Activated CD4-positive, alpha-beta T cell treated with anti-CD3 and anti-CD28 coated beads, Interleukin-2, Interleukin-4, amounts not matched to agents 100 ng/mL and 50 ng/mL, durations not matched to agents 16 hours and 8 hours (primary cell): ENCODE results near the gene FTO.

Experiments used
- DNase-seq: peaks from one replicate; pipeline ENCODE4 v3.0.0-alpha.2; 2020; ENCODE audit warnings: low spot score

Gene FTO

DNA sequence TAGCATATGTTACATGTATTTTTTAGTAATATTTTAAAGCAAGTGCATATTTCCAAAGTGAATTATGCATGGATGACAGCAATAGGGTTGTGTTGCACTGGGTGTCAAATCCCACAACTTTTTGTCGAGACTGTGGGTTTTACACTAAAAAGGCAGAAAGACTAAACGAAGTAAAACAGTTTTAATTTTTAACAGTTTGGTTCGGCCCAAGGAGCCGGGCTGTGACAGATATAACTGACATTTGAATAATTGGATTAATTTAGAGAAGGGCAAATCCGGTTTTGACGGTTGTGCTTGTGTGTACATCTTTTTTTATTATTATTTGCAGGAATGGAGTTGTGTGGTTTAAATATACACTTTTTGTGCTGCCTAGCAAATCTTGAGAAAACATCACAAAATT lies 263.6 kb downstream of the FTO start:
- DNase-seq: no peak

DNA sequence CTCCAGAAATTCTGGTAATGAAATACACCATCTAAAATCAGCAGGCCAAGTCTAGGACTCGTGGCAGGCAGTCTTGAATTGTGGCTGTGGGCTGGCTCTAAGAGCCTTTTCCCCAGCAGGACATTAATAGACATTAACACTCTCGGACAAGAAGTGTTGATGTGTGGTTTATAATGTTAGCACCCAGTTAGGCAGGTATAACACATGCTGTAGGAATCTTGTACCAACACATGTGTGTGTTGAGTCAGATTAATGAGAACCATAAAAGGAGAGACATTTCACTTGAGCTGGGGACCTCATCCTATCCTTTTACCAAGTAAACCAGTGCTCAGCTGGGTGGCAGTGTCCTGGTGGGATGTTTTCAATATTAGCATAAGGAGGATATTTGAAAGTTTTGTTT lies 264.5 kb downstream of the FTO start:
- DNase-seq: no peak

DNA sequence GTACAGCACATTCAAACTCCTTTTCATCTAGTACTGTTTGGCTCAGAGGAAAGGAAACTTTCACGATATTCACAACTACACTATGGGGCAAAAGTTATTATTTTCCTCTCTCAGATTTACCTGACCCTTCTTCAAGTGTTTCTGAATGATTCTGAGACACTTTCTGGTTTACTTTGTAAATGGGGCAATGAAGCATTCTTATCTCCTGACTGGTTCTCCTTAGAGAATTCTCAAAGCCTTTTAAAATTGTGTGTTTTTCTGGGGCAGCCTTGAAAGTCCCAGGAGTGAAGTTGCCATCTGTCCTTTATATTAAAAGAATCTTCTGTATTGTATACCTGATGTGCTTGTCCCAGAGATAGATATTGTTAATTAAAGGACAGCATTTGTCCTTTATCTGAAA lies 264.9 kb downstream of the FTO start:
- DNase-seq: no peak

DNA sequence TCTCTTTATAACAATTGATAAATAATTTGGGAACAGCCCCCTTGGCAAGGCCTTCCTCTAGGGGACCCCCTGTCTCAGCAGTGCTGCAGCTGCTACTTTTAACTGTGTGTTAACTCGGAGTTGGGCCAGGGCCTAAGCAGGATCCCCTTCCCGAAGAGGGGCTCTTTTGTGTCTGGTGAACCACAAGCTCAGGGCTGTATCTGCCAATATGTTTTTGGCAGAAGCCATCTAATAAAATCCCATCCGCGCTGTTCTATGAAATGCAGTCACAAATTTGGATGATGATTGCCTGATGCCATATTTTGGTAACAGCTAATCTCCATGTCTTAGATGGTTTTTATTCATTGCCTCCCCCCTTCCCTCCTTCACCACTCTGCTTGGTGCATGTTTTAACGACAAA lies 267.7 kb downstream of the FTO start:
- DNase-seq: no peak

DNA sequence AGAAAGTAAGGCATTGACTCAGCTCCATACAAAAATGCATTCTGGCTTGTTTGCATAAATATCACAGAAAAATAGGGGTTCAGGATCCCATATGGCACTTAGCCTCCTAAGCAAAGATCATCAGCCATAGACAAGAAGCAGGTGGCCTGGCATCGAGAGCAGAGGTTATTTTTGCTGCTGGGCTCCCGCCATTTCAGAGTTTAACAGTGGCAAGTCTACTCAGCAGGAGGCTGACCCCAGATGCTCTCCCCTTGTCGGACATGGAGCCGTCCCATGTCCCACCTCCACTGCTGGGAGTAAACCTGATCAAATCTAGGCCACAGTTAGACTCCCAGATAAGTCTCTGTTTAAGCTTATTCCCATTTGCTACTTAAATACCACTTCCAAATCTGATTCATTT lies 269.1 kb downstream of the FTO start:
- DNase-seq: no peak

- DNase-seq: no peak
These were observed 270.6 kb downstream of the FTO start for GRCh38 chr16:53974484-53975080.

DNA sequence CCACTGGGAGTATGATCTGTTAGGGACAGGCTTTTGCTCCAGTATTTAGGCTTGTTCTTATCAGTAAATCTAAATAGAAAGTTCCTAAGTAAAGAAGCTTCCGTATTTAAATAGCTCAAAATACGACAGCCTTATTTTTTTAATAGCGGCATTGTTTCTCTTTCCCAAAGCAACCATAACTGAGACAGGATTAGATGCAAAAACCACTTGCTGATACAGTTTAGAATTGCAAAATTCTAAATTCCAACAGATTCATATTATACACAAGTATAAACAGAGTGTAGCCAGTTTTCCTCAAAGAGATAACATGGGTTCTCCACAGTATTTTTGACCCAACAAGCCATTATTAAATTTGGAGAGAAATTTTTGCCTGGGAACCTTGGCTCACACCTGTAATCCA lies 276.7 kb downstream of the FTO start:
- no peak for DNase-seq

DNA sequence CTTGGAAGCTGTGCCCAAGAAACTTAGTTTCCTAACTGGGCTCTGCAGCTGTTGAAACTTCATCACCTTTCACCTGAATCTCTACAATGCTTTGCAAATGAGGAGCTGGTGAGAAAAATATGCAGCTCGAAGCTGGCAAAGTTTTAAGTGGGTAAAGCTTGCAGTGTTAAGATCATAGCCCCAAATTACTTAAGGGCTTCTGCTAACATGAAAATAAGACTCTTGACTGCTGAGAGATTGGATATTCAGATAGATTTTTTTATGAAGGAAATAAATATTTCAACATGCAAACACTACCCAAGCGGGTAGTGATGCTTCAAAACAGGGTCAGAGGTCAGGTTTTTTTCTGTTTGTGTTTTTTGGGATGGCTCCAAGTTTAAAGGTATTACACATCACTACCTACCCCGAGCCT lies 278.7 kb downstream of the FTO start:
- DNase-seq: no peak

DNA sequence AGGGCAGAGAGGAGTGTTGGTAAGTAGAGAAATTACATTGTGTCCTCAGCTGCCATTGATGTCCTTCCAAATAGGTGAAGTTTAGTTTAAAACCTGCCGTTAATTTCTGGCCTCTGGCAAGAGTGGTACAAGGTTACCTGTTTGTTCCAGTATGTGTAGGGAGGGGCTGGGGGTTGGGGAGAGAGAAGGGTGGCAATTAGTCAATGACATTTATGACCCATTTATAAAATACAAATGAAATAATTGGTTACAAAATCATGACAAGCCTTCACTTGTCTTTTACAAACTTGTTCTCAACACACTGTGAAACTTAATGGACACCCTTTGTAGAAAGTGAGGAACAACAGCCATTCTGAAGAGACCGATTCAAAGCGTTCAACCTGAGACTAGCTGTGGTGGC lies 281.0 kb downstream of the FTO start:
- DNase-seq: no peak

GRCh38 chr16:53985861-53986260 lies 281.9 kb downstream of the FTO start:
- no peak for DNase-seq

- no peak for DNase-seq
These were observed 282.8 kb downstream of the FTO start for GRCh38 chr16:53986793-53987192.

DNA sequence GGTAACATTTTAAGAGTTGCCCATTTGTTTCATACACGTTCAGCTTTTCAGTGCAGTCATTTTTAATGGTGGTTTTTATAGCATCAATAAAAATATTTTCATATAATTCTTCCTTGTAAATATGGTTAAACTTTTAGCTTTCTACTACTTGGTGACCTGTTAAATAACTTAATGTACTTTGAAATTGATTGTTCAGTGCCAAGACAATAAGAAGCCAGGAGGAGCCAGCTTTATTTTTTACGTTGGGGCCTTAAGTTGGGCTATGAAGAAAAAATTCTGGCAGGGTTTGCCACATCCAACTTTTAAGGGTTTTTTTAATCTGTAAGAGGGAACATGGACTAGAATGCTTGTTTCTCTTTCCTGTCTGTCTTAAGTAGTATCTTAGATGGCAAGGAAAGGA lies 284.2 kb downstream of the FTO start:
- no peak for DNase-seq

GRCh38 chr16:53989597-53989996 lies 285.6 kb downstream of the FTO start:
- no peak for DNase-seq

- no peak for DNase-seq
These were observed 287.9 kb downstream of the FTO start for GRCh38 chr16:53991754-53992378.

GRCh38 chr16:53995378-53995777 lies 291.4 kb downstream of the FTO start:
- no peak for DNase-seq

- no peak for DNase-seq
These were observed 293.0 kb downstream of the FTO start for GRCh38 chr16:53996961-53997360.

DNA sequence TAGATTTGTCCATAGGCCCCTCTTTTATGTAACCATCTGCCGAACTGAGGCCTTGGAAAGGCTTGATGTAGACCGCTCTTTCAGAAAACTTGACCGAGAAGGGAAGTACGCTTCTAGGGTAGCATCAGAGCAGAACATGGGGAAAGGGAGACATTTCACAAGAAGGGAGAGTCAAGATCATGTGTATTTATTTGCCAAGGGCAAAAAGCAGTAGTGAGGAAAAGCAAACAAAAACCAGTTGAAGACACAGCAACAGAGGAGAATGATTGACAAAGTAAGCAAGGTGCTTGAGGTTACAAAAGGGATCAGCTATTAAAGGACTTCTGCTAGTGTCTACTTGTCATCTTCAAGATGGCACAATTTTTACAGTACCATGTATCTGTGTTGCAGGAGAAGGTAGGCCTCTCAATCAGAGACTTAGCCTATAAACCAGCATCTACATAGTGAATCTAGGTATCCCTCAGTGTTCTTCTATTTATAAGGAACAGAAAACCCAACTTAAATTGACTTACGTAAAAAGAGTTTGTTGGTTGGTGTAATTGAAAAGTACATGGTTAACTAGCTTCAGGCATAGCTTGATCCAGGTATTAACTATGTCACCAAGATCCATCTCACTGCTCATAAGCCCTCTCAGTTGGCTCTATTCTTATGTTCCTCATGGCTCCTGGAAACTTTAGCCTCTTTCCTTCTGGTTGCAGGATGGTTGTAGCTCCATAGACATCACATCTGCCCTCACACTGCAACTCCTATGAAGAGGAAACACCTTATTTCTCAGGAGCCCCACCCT lies 294.3 kb downstream of the FTO start:
- DNase-seq: no peak

- no peak for DNase-seq
These were observed 295.1 kb downstream of the FTO start for GRCh38 chr16:53998966-53999522.

GRCh38 chr16:53999841-54000240 lies 295.9 kb downstream of the FTO start:
- DNase-seq: no peak

DNA sequence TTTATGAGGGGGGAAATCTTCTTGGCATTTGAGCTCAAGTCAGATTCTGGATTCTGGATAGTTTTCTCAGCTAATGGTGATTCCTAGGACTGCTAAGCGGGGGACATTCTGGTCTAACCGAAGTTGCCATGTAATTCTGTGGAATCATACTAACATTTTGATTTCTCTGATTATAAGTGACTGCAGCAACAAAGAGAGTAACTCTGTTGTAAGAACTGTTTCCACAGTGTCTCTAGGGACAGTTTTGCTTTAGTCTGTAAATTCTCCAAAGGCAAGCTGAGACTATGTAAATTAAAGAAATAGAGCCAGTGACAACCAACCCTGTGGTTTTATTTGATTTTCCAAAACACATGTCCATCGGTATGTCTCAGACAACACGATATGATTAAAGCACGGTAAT lies 296.4 kb downstream of the FTO start:
- DNase-seq: no peak

DNA sequence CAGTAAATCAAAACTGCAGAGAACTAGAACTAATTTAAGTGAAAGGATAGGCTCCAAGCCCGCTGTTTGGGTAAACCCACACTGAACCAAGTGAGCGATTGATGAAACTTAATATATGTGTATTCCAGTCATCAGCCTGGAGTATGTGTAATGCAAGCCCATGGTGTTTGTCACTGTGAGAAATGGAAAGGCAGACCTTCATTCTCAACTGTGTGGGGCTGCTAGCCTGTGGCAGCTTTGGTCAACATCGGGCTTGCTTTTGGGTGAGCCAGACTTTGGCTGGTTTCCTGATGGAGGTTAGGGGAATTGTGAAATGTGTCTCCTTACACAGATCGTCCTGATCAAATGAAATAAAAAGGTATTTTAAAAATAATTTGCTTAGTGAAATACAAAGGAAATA lies 302.7 kb downstream of the FTO start:
- DNase-seq: no peak

DNA sequence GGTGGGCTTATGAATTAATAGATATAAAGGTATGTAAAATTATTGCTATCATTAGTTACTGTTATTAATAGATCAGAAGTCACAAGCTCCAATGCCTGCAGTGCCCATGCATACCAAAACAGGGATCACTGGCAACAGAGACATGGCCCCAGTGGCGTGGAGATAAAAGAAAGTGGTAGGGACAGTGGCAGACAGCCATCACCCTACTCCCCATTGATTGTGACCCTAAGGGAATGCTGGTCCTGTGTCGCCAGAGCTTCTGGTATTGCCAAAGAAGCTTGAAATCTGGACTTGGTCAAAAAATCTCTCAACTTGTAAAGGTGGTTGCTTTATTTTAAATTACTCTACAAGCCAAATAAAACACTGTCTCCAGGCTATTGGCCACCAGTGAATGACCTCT lies 303.5 kb downstream of the FTO start:
- no peak for DNase-seq

DNA sequence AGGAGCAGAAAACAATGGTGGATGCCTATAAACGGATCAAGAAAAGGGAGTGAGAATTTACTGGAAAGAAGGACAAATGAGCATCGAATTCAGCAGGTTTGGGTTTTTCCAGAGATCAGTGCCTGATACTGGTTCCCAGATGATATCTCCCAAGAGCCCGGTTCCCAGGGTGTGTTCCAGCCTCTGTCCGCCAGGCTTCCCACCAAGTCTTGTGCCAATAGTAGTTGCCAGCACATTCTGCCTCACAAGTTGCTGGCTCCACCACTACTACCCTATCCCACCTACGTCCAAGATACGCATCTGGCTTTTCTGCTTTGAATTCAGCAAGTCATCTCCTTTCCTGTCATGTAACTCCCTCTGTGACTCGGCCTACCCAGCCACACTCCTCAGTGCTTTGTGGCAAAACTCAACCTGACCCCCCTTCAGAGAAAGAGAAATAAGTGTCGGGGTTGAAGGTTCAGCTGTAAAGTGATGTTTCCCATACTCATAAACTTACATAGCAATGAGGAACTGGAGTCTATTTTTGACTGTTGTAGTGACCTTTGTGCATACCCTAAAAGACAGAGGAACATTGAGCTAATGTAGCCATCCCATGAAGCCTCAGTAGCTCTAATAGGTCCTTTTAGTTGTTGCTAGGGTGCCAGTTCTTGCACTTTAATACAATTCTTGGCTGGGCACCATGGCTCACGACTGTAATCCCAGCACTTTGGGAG lies 305.7 kb downstream of the FTO start:
- DNase-seq: no peak
